Neural cell (in vitro differentiated cells): Measurements from ENCODE around the gene ZCCHC2. TPM values are rescaled to one million over a fixed set of nuclear protein-coding genes. Genes with fewer than 3 reads are reported as not detected.

ENCODE experiments used
- H2AFZ ChIP-seq: fragments of 200-600, 300-800 bp; sonication (generic), shearing (Covaris generic); 2 replicates; pipeline ENCODE4 v1.6.0; 2014; ENCODE audit warnings: low read depth, mild to moderate bottlenecking, antibody characterized with exemption, low read length, moderate library complexity
- H3F3A ChIP-seq: fragments of 200-600 bp; shearing (Covaris generic); 2 replicates; pipeline ENCODE4 v1.6.1; 2016; ENCODE audit warnings: mild to moderate bottlenecking, moderate library complexity, mixed read lengths, antibody characterized with exemption, low read length; ENCODE audit not compliant: insufficient read depth, poor library complexity, severe bottlenecking
- H3K27ac ChIP-seq: fragments of 200-600, 300-800 bp; sonication (generic), shearing (Covaris generic); 2 replicates; pipeline ENCODE4 v1.5.1; 2014; ENCODE audit warnings: mild to moderate bottlenecking, low read length, moderate library complexity
- H3K27me3 ChIP-seq: fragments of 300-800, 200-600 bp; sonication (generic), shearing (Covaris generic); 2 replicates; pipeline ENCODE4 v1.6.0; 2014; ENCODE audit warnings: mild to moderate bottlenecking, low read depth, low read length, moderate library complexity; ENCODE audit not compliant: insufficient read depth
- H3K36me3 ChIP-seq: fragments of 300-800, 200-600 bp; sonication (generic), shearing (Covaris generic); 2 replicates; pipeline ENCODE4 v1.5.1; 2014; ENCODE audit warnings: mild to moderate bottlenecking, antibody characterized with exemption, low read length, moderate library complexity; ENCODE audit not compliant: insufficient read depth
- H3K4me2 ChIP-seq: fragments of 300-800, 200-600 bp; sonication (generic), shearing (Covaris generic); 2 replicates; pipeline ENCODE4 v1.6.0; 2014; ENCODE audit warnings: mild to moderate bottlenecking, low read length
- H3K4me3 ChIP-seq: fragments of 300-800, 200-600 bp; sonication (generic), shearing (Covaris generic); 2 replicates; pipeline ENCODE4 v1.5.1; 2014; ENCODE audit warnings: mild to moderate bottlenecking, low read length, moderate library complexity
- H3K79me2 ChIP-seq: fragments of 200-600 bp; shearing (Covaris generic); replicated peaks from 2 replicates; pipeline ENCODE4 v1.6.0; 2014; ENCODE audit warnings: mild to moderate bottlenecking, low read length, moderate library complexity; ENCODE audit not compliant: insufficient read depth
- H3K9ac ChIP-seq: fragments of 300-800, 200-600 bp; sonication (generic), shearing (Covaris generic); 2 replicates; pipeline ENCODE4 v1.6.1; 2016; ENCODE audit warnings: mild to moderate bottlenecking, low read length, mixed read lengths
- H3K9me2 ChIP-seq: fragments of 200-600 bp; shearing (Covaris generic); 2 replicates; pipeline ENCODE4 v1.6.1; 2016; ENCODE audit warnings: mild to moderate bottlenecking, low read length, mixed read lengths; ENCODE audit not compliant: insufficient read depth
- H3K9me3 ChIP-seq: fragments of 200-600, 300-800 bp; sonication (generic), shearing (Covaris generic); 2 replicates; pipeline ENCODE4 v1.6.1; 2016; ENCODE audit warnings: mild to moderate bottlenecking, mixed run types, low read length, moderate library complexity, mixed read lengths
- H4K20me1 ChIP-seq: fragments of 200-600 bp; shearing (Covaris generic); 2 replicates; pipeline ENCODE4 v1.6.1; 2016; ENCODE audit warnings: mild to moderate bottlenecking, mixed run types; ENCODE audit not compliant: insufficient read depth
- CTCF ChIP-seq: fragments of 450-650 bp; IDR thresholded peaks from 2 replicates; pipeline ENCODE4 v1.5.1; 2014; ENCODE audit warnings: antibody characterized with exemption, mild to moderate bottlenecking, moderate library complexity; ENCODE audit not compliant: poor library complexity, severe bottlenecking
- EP300 ChIP-seq: fragments of 450-650 bp; conservative IDR thresholded peaks from 2 replicates; pipeline ENCODE4 v1.6.1; 2014; ENCODE audit warnings: antibody characterized with exemption, mild to moderate bottlenecking, moderate library complexity; ENCODE audit not compliant: poor library complexity, severe bottlenecking
- MXI1 ChIP-seq: fragments of 450-650 bp; conservative IDR thresholded peaks from 2 replicates; pipeline ENCODE4 v1.6.1; 2014; ENCODE audit warnings: antibody characterized with exemption, mild to moderate bottlenecking; ENCODE audit not compliant: poor library complexity, severe bottlenecking
- POLR2AphosphoS5 ChIP-seq: IDR thresholded peaks from 2 replicates; pipeline ENCODE4 v1.6.1; 2012
- RAD21 ChIP-seq: fragments of 450-650 bp; conservative IDR thresholded peaks from 2 replicates; pipeline ENCODE4 v1.6.1; 2014; ENCODE audit warnings: antibody characterized with exemption, mild to moderate bottlenecking, moderate library complexity
- REST ChIP-seq: IDR thresholded peaks from 2 replicates; pipeline ENCODE4 v1.6.1; 2012; ENCODE audit warnings: borderline replicate concordance
- SMC3 ChIP-seq: fragments of 450-650 bp; conservative IDR thresholded peaks from 2 replicates; pipeline ENCODE4 v1.6.1; 2014; ENCODE audit warnings: antibody characterized with exemption, mild to moderate bottlenecking, moderate library complexity; ENCODE audit not compliant: poor library complexity
- TAF1 ChIP-seq: IDR thresholded peaks from 2 replicates; pipeline ENCODE4 v1.6.1; 2012; ENCODE audit warnings: low read depth
- polyA plus RNA-seq: library from polyadenylated mRNA; depleted of rRNA; stranded (reverse); fragments of >200 nt; gene quantifications from 2 replicates; pipeline ENCODE4 v1.2.3, GENCODE V29; 2014

Gene ZCCHC2
- polyA plus RNA-seq, 1 donor from 2014 or later, result 3.8 TPM

- Histone ChIP-seq H2AFZ (peak overlapping the region; percentile 25), H3K9ac (peak overlapping the region; percentile 79)
Measured at GRCh38 chr18:62524440-62525200, 1.8 kb downstream of the ZCCHC2 start.

GRCh38 chr18:62525608-62526007, 2.8 kb downstream of the ZCCHC2 start:
- peak overlapping the region; percentile 66 for H3K27ac ChIP-seq
- H3K9ac ChIP-seq, result peak overlapping the region; percentile 79
- peak overlapping the region; percentile 74 for H3K4me2 ChIP-seq

More at GRCh38 chr18:62524440-62525200, 1.8 kb downstream of the ZCCHC2 start:
- H3K27ac ChIP-seq, result peak overlapping the region; percentile 66
- peak overlapping the region; percentile 89 for H3K4me3 ChIP-seq
- H4K20me1 ChIP-seq, result no peaks in the 10 kb centered on the region
- H3K9me2 ChIP-seq, result no peaks in the 10 kb centered on the region
- H3F3A ChIP-seq, result no peaks in the 10 kb centered on the region
- TF ChIP-seq SMC3 (peak; percentile 23), MXI1 (peak; percentile 31), REST (peak; percentile 14), EP300 (no peak)
- H3K9me3 ChIP-seq, result no peaks in the 10 kb centered on the region
- H3K4me2 ChIP-seq, result peak overlapping the region; percentile 74
- H3K36me3 ChIP-seq, result no peaks in the 10 kb centered on the region
- peaks cover 16% of the 10 kb centered on the region for H3K27me3 ChIP-seq
- peaks cover 18% of the 10 kb centered on the region for H3K79me2 ChIP-seq

More at GRCh38 chr18:62525608-62526007, 2.8 kb downstream of the ZCCHC2 start:
- H3K79me2 ChIP-seq, result peaks cover 18% of the 10 kb centered on the region
- no peaks in the 10 kb centered on the region for H3K9me3 ChIP-seq
- TF ChIP-seq POLR2AphosphoS5 (no peak), EP300 (no peak), TAF1 (no peak), CTCF (no peak), RAD21 (no peak), MXI1 (no peak)
- H3F3A ChIP-seq, result no peaks in the 10 kb centered on the region
- H3K9me2 ChIP-seq, result no peaks in the 10 kb centered on the region
- peaks cover 15% of the 10 kb centered on the region for H3K27me3 ChIP-seq
- H2AFZ ChIP-seq, result no peak overlapping the region
- H3K4me3 ChIP-seq, result peak overlapping the region; percentile 89
- no peaks in the 10 kb centered on the region for H3K36me3 ChIP-seq
- no peaks in the 10 kb centered on the region for H4K20me1 ChIP-seq
